ENCODE results near the gene SLC15A3.

SLC15A3 gene

GRCh38 chr11:60945295-60945667, 6.7 kb downstream of the SLC15A3 start:
- DNase-seq: no peak
- Histone ChIP-seq H3K27me3 (ENCODE audit: insufficient read depth, low read length, poor library complexity) (no peaks in the 10 kb centered on the region), H4K8ac (ENCODE audit: low read depth, low read length) (no peak overlapping the region), H2BK120ac (ENCODE audit: low read depth, low read length) (no peak overlapping the region), H3K4me1 (ENCODE audit: control insufficient read depth, low read depth, low read length) (no peaks in the 10 kb centered on the region), H4K5ac (ENCODE audit: low read length) (no peak overlapping the region), H3K4me2 (ENCODE audit: low read length) (no peak overlapping the region), H3K9ac (ENCODE audit: low read length) (no peak overlapping the region), H3K4ac (ENCODE audit: low read depth, low read length) (no peak overlapping the region), H3K4me3 (ENCODE audit: low read length) (no peak overlapping the region), H2BK15ac (replicated peaks; ENCODE audit: low read depth) (no peak overlapping the region), H2BK5ac (ENCODE audit: low read length) (no peak overlapping the region), H3K18ac (ENCODE audit: low read length) (no peak overlapping the region), H3K56ac (ENCODE audit: low read length) (no peak overlapping the region), H3K36me3 (ENCODE audit: control insufficient read depth, insufficient read depth, low read length) (no peaks in the 10 kb centered on the region), H2AK5ac (ENCODE audit: low read length) (no peak overlapping the region), H3K79me1 (ENCODE audit: low read length) (no peaks in the 10 kb centered on the region), H3K23ac (ENCODE audit: low read length) (no peak overlapping the region), H3K27ac (ENCODE audit: low read depth, low read length) (no peak overlapping the region), H3K79me2 (ENCODE audit: control insufficient read depth, insufficient read depth, low read length) (no peaks in the 10 kb centered on the region)
- WGBS (ENCODE audit: extremely low coverage, insufficient coverage, low lambda C conversion rate): no CpG with 5 or more reads among the region's 5 CpGs

- Histone ChIP-seq H3K18ac (ENCODE audit: low read length) (no peak overlapping the region), H3K4me1 (ENCODE audit: control insufficient read depth, low read depth, low read length) (no peaks in the 10 kb centered on the region), H3K36me3 (ENCODE audit: control insufficient read depth, insufficient read depth, low read length) (no peaks in the 10 kb centered on the region), H2BK15ac (replicated peaks; ENCODE audit: low read depth) (no peak overlapping the region), H3K4me3 (ENCODE audit: low read length) (no peak overlapping the region), H3K79me2 (ENCODE audit: control insufficient read depth, insufficient read depth, low read length) (no peaks in the 10 kb centered on the region), H3K56ac (ENCODE audit: low read length) (no peak overlapping the region), H3K79me1 (ENCODE audit: low read length) (no peaks in the 10 kb centered on the region), H2AK5ac (ENCODE audit: low read length) (no peak overlapping the region), H2BK120ac (ENCODE audit: low read depth, low read length) (no peak overlapping the region), H3K23ac (ENCODE audit: low read length) (no peak overlapping the region), H2BK5ac (ENCODE audit: low read length) (no peak overlapping the region), H3K4me2 (ENCODE audit: low read length) (no peak overlapping the region), H3K4ac (ENCODE audit: low read depth, low read length) (no peak overlapping the region), H3K27me3 (ENCODE audit: insufficient read depth, low read length, poor library complexity) (no peaks in the 10 kb centered on the region), H3K27ac (ENCODE audit: low read depth, low read length) (no peak overlapping the region), H4K8ac (ENCODE audit: low read depth, low read length) (no peak overlapping the region), H3K9ac (ENCODE audit: low read length) (no peak overlapping the region), H4K5ac (ENCODE audit: low read length) (no peak overlapping the region)
- DNase-seq: peak; percentile 59
- WGBS (ENCODE audit: extremely low coverage, insufficient coverage, low lambda C conversion rate): no CpG with 5 or more reads among the region's 11 CpGs
Observed at GRCh38 chr11:60944490-60945294, 7.3 kb downstream of the SLC15A3 start.

- Histone ChIP-seq H3K4me1 (ENCODE audit: control insufficient read depth, low read depth, low read length) (no peaks in the 10 kb centered on the region), H2BK5ac (ENCODE audit: low read length) (no peak overlapping the region), H3K4me2 (ENCODE audit: low read length) (no peak overlapping the region), H3K18ac (ENCODE audit: low read length) (no peak overlapping the region), H3K36me3 (ENCODE audit: control insufficient read depth, insufficient read depth, low read length) (no peaks in the 10 kb centered on the region), H3K79me2 (ENCODE audit: control insufficient read depth, insufficient read depth, low read length) (no peaks in the 10 kb centered on the region), H3K4ac (ENCODE audit: low read depth, low read length) (no peak overlapping the region), H3K79me1 (ENCODE audit: low read length) (no peaks in the 10 kb centered on the region), H2AK5ac (ENCODE audit: low read length) (no peak overlapping the region), H3K4me3 (ENCODE audit: low read length) (no peak overlapping the region), H2BK120ac (ENCODE audit: low read depth, low read length) (no peak overlapping the region), H4K8ac (ENCODE audit: low read depth, low read length) (no peak overlapping the region), H3K9ac (ENCODE audit: low read length) (no peak overlapping the region), H3K56ac (ENCODE audit: low read length) (no peak overlapping the region), H3K23ac (ENCODE audit: low read length) (no peak overlapping the region), H3K27me3 (ENCODE audit: insufficient read depth, low read length, poor library complexity) (no peaks in the 10 kb centered on the region), H4K5ac (ENCODE audit: low read length) (no peak overlapping the region), H2BK15ac (replicated peaks; ENCODE audit: low read depth) (no peak overlapping the region), H3K27ac (ENCODE audit: low read depth, low read length) (no peak overlapping the region)
- no peak for DNase-seq
- no CpG with 5 or more reads among the region's 9 CpGs for WGBS (ENCODE audit: extremely low coverage, insufficient coverage, low lambda C conversion rate)
Observed at GRCh38 chr11:60942970-60943565, 8.9 kb downstream of the SLC15A3 start.

- Histone ChIP-seq H3K27ac (ENCODE audit: low read depth, low read length) (no peak overlapping the region), H4K5ac (ENCODE audit: low read length) (no peak overlapping the region), H3K18ac (ENCODE audit: low read length) (no peak overlapping the region), H3K4ac (ENCODE audit: low read depth, low read length) (no peak overlapping the region), H3K27me3 (ENCODE audit: insufficient read depth, low read length, poor library complexity) (no peaks in the 10 kb centered on the region), H3K4me2 (ENCODE audit: low read length) (no peak overlapping the region), H2AK5ac (ENCODE audit: low read length) (no peak overlapping the region), H2BK5ac (ENCODE audit: low read length) (no peak overlapping the region), H3K36me3 (ENCODE audit: control insufficient read depth, insufficient read depth, low read length) (no peaks in the 10 kb centered on the region), H3K56ac (ENCODE audit: low read length) (no peak overlapping the region), H3K4me1 (ENCODE audit: control insufficient read depth, low read depth, low read length) (no peaks in the 10 kb centered on the region), H3K4me3 (ENCODE audit: low read length) (no peak overlapping the region), H3K23ac (ENCODE audit: low read length) (no peak overlapping the region), H2BK120ac (ENCODE audit: low read depth, low read length) (no peak overlapping the region), H4K8ac (ENCODE audit: low read depth, low read length) (no peak overlapping the region), H2BK15ac (replicated peaks; ENCODE audit: low read depth) (no peak overlapping the region), H3K79me1 (ENCODE audit: low read length) (no peaks in the 10 kb centered on the region), H3K9ac (ENCODE audit: low read length) (no peak overlapping the region), H3K79me2 (ENCODE audit: control insufficient read depth, insufficient read depth, low read length) (no peaks in the 10 kb centered on the region)
- no CpG with 5 or more reads among the region's 4 CpGs for WGBS (ENCODE audit: extremely low coverage, insufficient coverage, low lambda C conversion rate)
- no peak for DNase-seq
Observed at GRCh38 chr11:60942219-60942618, 9.8 kb downstream of the SLC15A3 start.

GRCh38 chr11:60941371-60942119, 10.4 kb downstream of the SLC15A3 start:
- no peak overlapping the region for H3K4me3 ChIP-seq (ENCODE audit: low read length)
- no peaks in the 10 kb centered on the region for H3K79me2 ChIP-seq (ENCODE audit: control insufficient read depth, insufficient read depth, low read length)
- no peaks in the 10 kb centered on the region for H3K36me3 ChIP-seq (ENCODE audit: control insufficient read depth, insufficient read depth, low read length)
- H3K4me1 ChIP-seq (ENCODE audit: control insufficient read depth, low read depth, low read length): no peaks in the 10 kb centered on the region
- no peak for DNase-seq
- H2BK15ac ChIP-seq (replicated peaks; ENCODE audit: low read depth): no peak overlapping the region
- no CpG with 5 or more reads among the region's 6 CpGs for WGBS (ENCODE audit: extremely low coverage, insufficient coverage, low lambda C conversion rate)
- no peak overlapping the region for H3K4ac ChIP-seq (ENCODE audit: low read depth, low read length)
- H3K9ac ChIP-seq (ENCODE audit: low read length): no peak overlapping the region
- H3K4me2 ChIP-seq (ENCODE audit: low read length): no peak overlapping the region
- no peak overlapping the region for H3K56ac ChIP-seq (ENCODE audit: low read length)
- no peak overlapping the region for H2BK5ac ChIP-seq (ENCODE audit: low read length)
- no peak overlapping the region for H3K18ac ChIP-seq (ENCODE audit: low read length)
- H3K27ac ChIP-seq (ENCODE audit: low read depth, low read length): no peak overlapping the region
- H3K79me1 ChIP-seq (ENCODE audit: low read length): no peaks in the 10 kb centered on the region
- H4K8ac ChIP-seq (ENCODE audit: low read depth, low read length): no peak overlapping the region
- no peaks in the 10 kb centered on the region for H3K27me3 ChIP-seq (ENCODE audit: insufficient read depth, low read length, poor library complexity)
- no peak overlapping the region for H4K5ac ChIP-seq (ENCODE audit: low read length)
- H3K23ac ChIP-seq (ENCODE audit: low read length): no peak overlapping the region
- H2AK5ac ChIP-seq (ENCODE audit: low read length): no peak overlapping the region
- H2BK120ac ChIP-seq (ENCODE audit: low read depth, low read length): no peak overlapping the region

Data from mesendoderm (in vitro differentiated cells).